ENCODE measurements around the gene TMED10.
A peak's percentile ranks its signal among the peaks of the same experiment; 100 is the strongest.

Gene TMED10

DNA sequence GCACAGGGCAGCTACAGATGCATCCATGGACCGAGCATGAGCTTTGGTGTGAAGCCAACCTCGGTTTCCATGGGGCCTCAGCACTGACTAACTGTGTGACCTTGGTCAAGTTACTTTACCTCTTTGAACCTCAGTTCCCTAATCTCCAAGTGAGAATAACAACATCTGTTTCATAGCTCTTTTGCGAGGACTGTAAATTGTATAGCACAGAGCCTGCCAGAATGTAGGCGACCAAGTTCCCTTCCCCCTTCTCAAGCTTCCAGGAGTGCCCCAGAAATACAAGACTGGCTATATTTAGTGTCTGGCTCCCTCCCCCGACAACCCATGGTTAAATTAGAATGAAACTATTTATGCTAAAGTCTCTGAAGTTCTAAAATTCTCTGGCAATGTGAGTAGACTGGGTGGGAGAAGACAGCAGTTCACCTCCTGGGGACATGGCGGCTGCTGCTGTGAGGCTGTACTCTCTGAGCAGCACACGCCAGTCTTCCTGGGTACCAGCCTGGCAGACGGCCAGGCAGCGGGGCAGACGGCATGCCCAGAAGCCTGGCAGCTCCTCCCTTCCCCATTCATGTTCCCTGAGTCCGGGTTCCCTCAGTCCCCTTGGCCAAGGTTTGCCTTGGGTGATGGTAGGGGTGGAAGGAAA lies 22.0 kb upstream of the TMED10 start:
- Mint-ChIP-seq H3K4me1 (peaks cover 27% of the 10 kb centered on the region), H3K4me3 (no peak overlapping the region), H3K27ac (peak overlapping the region; percentile 17 to 83 (median 78)), H3K36me3 (ENCODE audit: low read depth) (no peaks in the 10 kb centered on the region), H3K9me3 (no peaks in the 10 kb centered on the region), H3K27me3 (ENCODE audit: low read depth) (peaks cover 3% of the 10 kb centered on the region)
- TF ChIP-seq, protein P1, sequence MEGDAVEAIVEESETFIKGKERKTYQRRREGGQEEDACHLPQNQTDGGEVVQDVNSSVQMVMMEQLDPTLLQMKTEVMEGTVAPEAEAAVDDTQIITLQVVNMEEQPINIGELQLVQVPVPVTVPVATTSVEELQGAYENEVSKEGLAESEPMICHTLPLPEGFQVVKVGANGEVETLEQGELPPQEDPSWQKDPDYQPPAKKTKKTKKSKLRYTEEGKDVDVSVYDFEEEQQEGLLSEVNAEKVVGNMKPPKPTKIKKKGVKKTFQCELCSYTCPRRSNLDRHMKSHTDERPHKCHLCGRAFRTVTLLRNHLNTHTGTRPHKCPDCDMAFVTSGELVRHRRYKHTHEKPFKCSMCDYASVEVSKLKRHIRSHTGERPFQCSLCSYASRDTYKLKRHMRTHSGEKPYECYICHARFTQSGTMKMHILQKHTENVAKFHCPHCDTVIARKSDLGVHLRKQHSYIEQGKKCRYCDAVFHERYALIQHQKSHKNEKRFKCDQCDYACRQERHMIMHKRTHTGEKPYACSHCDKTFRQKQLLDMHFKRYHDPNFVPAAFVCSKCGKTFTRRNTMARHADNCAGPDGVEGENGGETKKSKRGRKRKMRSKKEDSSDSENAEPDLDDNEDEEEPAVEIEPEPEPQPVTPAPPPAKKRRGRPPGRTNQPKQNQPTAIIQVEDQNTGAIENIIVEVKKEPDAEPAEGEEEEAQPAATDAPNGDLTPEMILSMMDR (IDR thresholded peaks at IDR 0.05; ENCODE audit: unreplicated experiment in 3 of 3), result no peak

DNA sequence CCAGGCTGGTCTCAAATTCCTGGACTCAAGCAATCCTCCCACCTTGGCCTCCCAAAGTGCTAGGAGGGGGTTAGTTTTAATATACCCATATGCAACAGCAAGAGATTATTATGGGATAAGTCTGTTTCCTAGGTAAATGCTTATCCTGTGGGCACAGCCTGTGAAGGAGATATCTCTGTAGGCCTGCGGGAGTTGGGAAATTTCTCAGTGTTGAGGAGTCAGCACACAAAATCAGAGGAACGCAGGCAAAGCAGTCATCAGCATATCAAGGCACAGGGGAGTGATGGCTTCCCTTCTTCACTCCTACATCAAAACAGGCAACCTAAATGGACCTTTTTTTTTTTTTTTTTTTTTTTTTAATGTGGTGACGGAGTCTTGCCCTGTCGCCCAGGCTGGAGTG lies 20.9 kb upstream of the TMED10 start:
- no peaks in the 10 kb centered on the region for H3K36me3 Mint-ChIP-seq (ENCODE audit: low read depth)
- H3K27me3 Mint-ChIP-seq (ENCODE audit: low read depth), result peaks cover 4% of the 10 kb centered on the region

DNA sequence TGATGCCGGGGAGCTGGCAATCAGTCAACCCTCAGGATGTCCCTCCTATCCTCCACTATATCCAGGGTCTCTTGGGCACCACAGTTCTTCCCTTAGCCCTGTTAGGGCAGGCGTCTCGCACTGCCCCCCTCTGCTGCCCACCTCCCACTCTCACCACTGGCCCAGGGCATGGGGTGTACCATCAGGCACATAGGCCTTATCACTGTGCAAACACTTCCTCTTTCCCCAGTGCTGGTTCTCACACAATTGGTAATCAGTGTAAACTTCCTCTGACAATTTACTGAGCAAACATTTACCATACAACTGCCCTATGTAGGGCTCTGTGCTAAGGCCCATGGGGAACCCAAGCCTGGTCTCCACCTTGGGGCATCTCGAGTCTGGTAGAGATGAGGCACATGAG lies 20.1 kb upstream of the TMED10 start:
- Mint-ChIP-seq H3K9me3 (no peaks in the 10 kb centered on the region), H3K4me3 (no peak overlapping the region), H3K36me3 (ENCODE audit: low read depth) (no peaks in the 10 kb centered on the region), H3K27ac (no peak overlapping the region), H3K4me1 (peaks cover 27% of the 10 kb centered on the region), H3K27me3 (ENCODE audit: low read depth) (peaks cover 4% of the 10 kb centered on the region)
- TF ChIP-seq, protein P1 (IDR thresholded peaks at IDR 0.05; ENCODE audit: unreplicated experiment in 3 of 3), result no peak

More for the DNA sequence above, 20.9 kb upstream of the TMED10 start:
- H3K4me3 Mint-ChIP-seq, result no peak overlapping the region
- H3K4me1 Mint-ChIP-seq, result peaks cover 27% of the 10 kb centered on the region
- peak overlapping the region in 1 of 3 experiments; percentile 27 for H3K27ac Mint-ChIP-seq
- TF ChIP-seq, protein P1 (IDR thresholded peaks at IDR 0.05; ENCODE audit: unreplicated experiment in 3 of 3), result no peak
- no peaks in the 10 kb centered on the region for H3K9me3 Mint-ChIP-seq

DNA sequence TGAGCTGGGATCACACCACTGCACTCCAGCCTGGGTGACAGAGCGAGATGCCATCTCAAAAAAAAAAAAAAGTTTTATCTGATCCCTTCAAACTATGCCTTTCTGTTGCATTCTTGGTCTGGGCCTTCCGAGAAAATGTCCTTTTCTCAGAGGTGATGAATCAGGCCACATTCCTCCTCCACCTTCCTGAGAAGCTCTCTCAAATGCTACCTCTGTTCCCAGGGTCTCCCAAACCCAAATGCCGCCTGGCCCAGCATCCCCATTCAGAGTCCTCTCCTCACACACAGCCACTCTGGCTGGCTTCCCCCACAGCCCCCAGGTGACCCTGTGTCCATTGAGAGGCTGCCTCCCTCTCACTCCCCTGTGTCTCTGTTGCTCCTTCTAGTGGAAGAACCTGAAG lies 19.7 kb upstream of the TMED10 start:
- H3K36me3 Mint-ChIP-seq (ENCODE audit: low read depth), result no peaks in the 10 kb centered on the region
- no peak overlapping the region for H3K4me3 Mint-ChIP-seq
- no peak overlapping the region for H3K27ac Mint-ChIP-seq
- H3K9me3 Mint-ChIP-seq, result no peaks in the 10 kb centered on the region
- TF ChIP-seq, protein P1 (IDR thresholded peaks at IDR 0.05; ENCODE audit: unreplicated experiment in 3 of 3), result no peak
- peaks cover 4% of the 10 kb centered on the region for H3K27me3 Mint-ChIP-seq (ENCODE audit: low read depth)
- H3K4me1 Mint-ChIP-seq, result peaks cover 27% of the 10 kb centered on the region

DNA sequence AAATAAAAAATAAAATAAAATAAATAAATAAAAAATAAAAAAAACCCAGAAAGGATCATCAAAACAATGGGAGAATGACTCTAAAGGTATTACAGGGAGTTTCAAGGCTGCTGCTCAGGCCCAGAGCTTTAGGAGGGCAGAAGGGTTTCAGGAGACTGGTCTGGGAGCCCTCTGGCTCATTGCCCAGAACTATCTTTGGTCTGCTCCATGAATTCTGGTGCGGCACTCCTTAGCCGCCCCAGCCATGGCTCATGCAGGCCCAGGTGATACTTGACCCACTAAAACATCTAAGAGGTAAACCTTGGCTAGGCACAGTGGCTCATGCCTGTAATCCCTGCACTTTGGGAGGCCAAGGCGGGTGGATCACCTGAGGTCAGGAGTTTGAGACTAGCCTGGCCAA lies 14.7 kb upstream of the TMED10 start:
- Mint-ChIP-seq H3K4me1 (no peaks in the 10 kb centered on the region), H3K36me3 (ENCODE audit: low read depth) (no peaks in the 10 kb centered on the region), H3K4me3 (no peak overlapping the region), H3K27me3 (ENCODE audit: low read depth) (peaks cover 8% of the 10 kb centered on the region), H3K9me3 (peaks cover 2% of the 10 kb centered on the region), H3K27ac (no peak overlapping the region)
- TF ChIP-seq, protein P1 (IDR thresholded peaks at IDR 0.05; ENCODE audit: unreplicated experiment in 3 of 3), result no peak

DNA sequence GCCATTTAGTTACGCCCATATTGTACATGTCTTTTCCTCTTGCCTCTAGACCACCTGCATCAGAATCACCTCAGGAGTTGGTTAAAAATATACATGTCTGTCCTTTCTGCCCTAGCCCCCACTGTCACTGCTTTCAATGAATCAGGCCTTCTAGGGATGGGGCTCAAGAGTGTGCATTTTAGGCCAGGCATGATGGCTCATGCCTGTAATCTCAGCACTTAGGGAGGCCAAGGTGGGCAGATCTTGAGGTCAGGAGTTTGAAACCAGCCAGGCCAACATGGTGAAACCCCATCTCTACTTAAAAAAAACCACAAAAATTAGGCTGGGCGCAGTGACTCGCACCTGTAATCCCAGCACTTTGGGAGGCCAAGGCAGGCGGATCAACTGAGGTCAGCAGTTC lies 13.6 kb upstream of the TMED10 start:
- no peaks in the 10 kb centered on the region for H3K4me1 Mint-ChIP-seq
- TF ChIP-seq, protein P1 (IDR thresholded peaks at IDR 0.05; ENCODE audit: unreplicated experiment in 3 of 3), result no peak
- no peaks in the 10 kb centered on the region for H3K36me3 Mint-ChIP-seq (ENCODE audit: low read depth)
- no peak overlapping the region for H3K27ac Mint-ChIP-seq
- H3K4me3 Mint-ChIP-seq, result no peak overlapping the region
- peaks cover 8% of the 10 kb centered on the region for H3K27me3 Mint-ChIP-seq (ENCODE audit: low read depth)
- peaks cover 2% of the 10 kb centered on the region for H3K9me3 Mint-ChIP-seq
